GM23338 (cell line): ENCODE measurements around the gene HSF5. TPM values are rescaled to one million over a fixed set of nuclear protein-coding genes. Genes with fewer than 3 reads are reported as not detected.

Source experiments
- ATAC-seq: fragments of 200-7000 bp; cut with Tn5 transposase; 3 replicates; pipeline ENCODE4 v1.9.1; 2020
- DNase-seq: peaks from one replicate; pipeline ENCODE4 v3.0.0-alpha.2; 2015; ENCODE audit warnings: low spot score
- H2AFZ ChIP-seq: fragments of 200-600 bp; sonication (generic); 2 replicates; pipeline ENCODE4 v1.8.0; 2016; ENCODE audit warnings: antibody characterized with exemption, mild to moderate bottlenecking, moderate library complexity
- H3F3A ChIP-seq: fragments of 200-600 bp; sonication (generic); replicated peaks from 2 replicates; pipeline ENCODE4 v1.8.0; 2017; ENCODE audit warnings: antibody characterized with exemption, mixed run types, low read depth
- H3K27ac ChIP-seq: fragments of 200-600 bp; sonication (generic); 2 replicates; pipeline ENCODE4 v1.6.1; 2016; ENCODE audit warnings: low read depth
- H3K27me3 ChIP-seq: fragments of 200-600 bp; sonication (generic); 2 replicates; pipeline ENCODE4 v1.8.0; 2016; ENCODE audit warnings: mild to moderate bottlenecking, mixed run types, moderate library complexity; ENCODE audit not compliant: insufficient read depth
- H3K36me3 ChIP-seq: fragments of 200-600 bp; sonication (generic); 2 replicates; pipeline ENCODE4 v1.8.0; 2016; ENCODE audit warnings: mild to moderate bottlenecking; ENCODE audit not compliant: insufficient read depth
- H3K4me1 ChIP-seq: fragments of 200-600 bp; sonication (generic); 2 replicates; pipeline ENCODE4 v1.8.0; 2016; ENCODE audit warnings: mild to moderate bottlenecking, moderate library complexity; ENCODE audit not compliant: insufficient read depth
- H3K4me2 ChIP-seq: fragments of 200-600 bp; sonication (generic); 2 replicates; pipeline ENCODE4 v1.7.1; 2017; ENCODE audit warnings: mixed run types
- H3K4me3 ChIP-seq: fragments of 200-600 bp; sonication (generic); 2 replicates; pipeline ENCODE4 v1.6.1; 2016; ENCODE audit warnings: mixed run types
- H3K79me2 ChIP-seq: fragments of 200-600 bp; sonication (generic); replicated peaks from 2 replicates; pipeline ENCODE4 v1.8.0; 2017; ENCODE audit warnings: mild to moderate bottlenecking; ENCODE audit not compliant: insufficient read depth
- H3K9me2 ChIP-seq: fragments of 200-600 bp; sonication (generic); 2 replicates; pipeline ENCODE4 v1.8.0; 2017; ENCODE audit not compliant: insufficient read depth
- H4K20me1 ChIP-seq: fragments of 200-600 bp; sonication (generic); replicated peaks from 2 replicates; pipeline ENCODE4 v1.8.0; 2017; ENCODE audit warnings: mild to moderate bottlenecking; ENCODE audit not compliant: insufficient read depth
- H3K27ac Mint-ChIP-seq: 2 replicates; pipeline ENCODE4 v1.8.0; 2020; ENCODE audit warnings: inconsistent platforms, mild to moderate bottlenecking, moderate library complexity, mixed read lengths
- H3K27me3 Mint-ChIP-seq: 3 replicates; pipeline ENCODE4 v1.8.0; 2022; ENCODE audit warnings: low read depth, mild to moderate bottlenecking, moderate library complexity, mixed read lengths, inconsistent platforms; ENCODE audit not compliant: insufficient read depth, poor library complexity
- H3K36me3 Mint-ChIP-seq: 3 replicates; pipeline ENCODE4 v1.8.0; 2021; ENCODE audit warnings: low read depth, mild to moderate bottlenecking, inconsistent platforms, moderate library complexity, mixed read lengths
- H3K4me1 Mint-ChIP-seq: 3 replicates; pipeline ENCODE4 v1.8.0; 2020; ENCODE audit warnings: mild to moderate bottlenecking, inconsistent platforms, mixed read lengths
- H3K4me3 Mint-ChIP-seq: 3 replicates; pipeline ENCODE4 v1.8.0; 2021; ENCODE audit warnings: moderate library complexity, mild to moderate bottlenecking, inconsistent platforms, mixed read lengths
- H3K9me3 Mint-ChIP-seq: 3 replicates; pipeline ENCODE4 v1.8.0; 2020; ENCODE audit warnings: moderate library complexity, mild to moderate bottlenecking, inconsistent platforms, mixed read lengths
- CTCF ChIP-seq, 2 experiments: fragments of 200-600 bp in 1 of 2; sonication (generic) in 1 of 2; conservative IDR thresholded peaks; 2 replicates each; pipeline versions ENCODE4 v1.5.1 to v1.6.1; 2016 to 2017; ENCODE audit warnings: antibody characterized with exemption in 2 of 2, low read depth in 2 of 2, mild to moderate bottlenecking in 2 of 2, moderate library complexity in 1 of 2
- ETS1 ChIP-seq: IDR thresholded peaks from 2 replicates; pipeline ENCODE4 v1.6.1; 2016; ENCODE audit warnings: antibody characterized with exemption
- POLR2AphosphoS5 ChIP-seq: IDR thresholded peaks from 2 replicates; pipeline ENCODE4 v1.6.1; 2016; ENCODE audit warnings: antibody characterized with exemption, low read depth
- REST ChIP-seq: IDR thresholded peaks from one replicate; pipeline ENCODE4 v1.6.1; 2018; ENCODE audit warnings: antibody characterized with exemption; ENCODE audit not compliant: unreplicated experiment
- ZNF114 ChIP-seq: fragments of 250-450 bp; sonication (Bioruptor Pico); IDR thresholded peaks from 2 replicates; pipeline ENCODE4 v1.5.0; 2020; ENCODE audit warnings: mild to moderate bottlenecking, moderate library complexity
- ZNF331 ChIP-seq: fragments of 250-450 bp; sonication (Bioruptor Pico); IDR thresholded peaks from 2 replicates; pipeline ENCODE4 v1.5.0; 2020; ENCODE audit warnings: low read depth, mild to moderate bottlenecking, moderate library complexity
- polyA plus RNA-seq: library from polyadenylated mRNA; unstranded; fragments of >200 nt; fragmentation: Nextera tagmentation; extraction: Ambion mirVana; gene quantifications from 2 replicates; pipeline ENCODE4 v1.2.1, GENCODE V29; 2016
- total RNA-seq: library from RNA; depleted of rRNA; stranded (reverse); fragments of >200 nt; shearing (Covaris generic); gene quantifications from 2 replicates; pipeline ENCODE4 v1.2.3, GENCODE V29; 2014

Gene HSF5
- total and polyA plus RNA-seq, 2 experiments from 2014 or later, result 0.24 TPM; not detected in 1

- TF ChIP-seq ETS1, result no peak
- no peak for TF ChIP-seq CTCF (conservative IDR thresholded peaks at IDR 0.05; ENCODE audit: low read depth in 2 of 2)
- TF ChIP-seq ZNF114 (CRISPR knock-in tag), result no peak
- TF ChIP-seq ZNF331, result no peak
Observed at GRCh38 chr17:58514770-58515157, 26.6 kb upstream of the HSF5 start (continued).

- peaks cover 34% of the 10 kb centered on the region for H3K79me2 ChIP-seq
- no peaks in the 10 kb centered on the region; the same call in 1 of the 2 replicates for H4K20me1 ChIP-seq
- H2AFZ ChIP-seq, result peak within 1 kb of the TSS; percentile 66; the same call in 1 of the 2 replicates
- peak; percentile 35 for TF ChIP-seq POLR2AphosphoS5
- TF ChIP-seq REST, result no peak
- peak within 1 kb of the TSS; percentile 95 for H3K27ac ChIP-seq
- Mint-ChIP-seq H3K9me3 (no peaks in the 10 kb centered on the region; the same call in 2 of the 3 replicates), H3K27me3 (peaks cover 19% of the 10 kb centered on the region), H3K4me1 (peaks cover 30% of the 10 kb centered on the region), H3K4me3 (peak within 1 kb of the TSS; percentile 93), H3K36me3 (peaks cover 38% of the 10 kb centered on the region), H3K27ac (peak within 1 kb of the TSS; percentile 97)
- ATAC-seq, result peak; percentile 40
- H3K4me2 ChIP-seq, result peak within 1 kb of the TSS; percentile 95
- H3K36me3 ChIP-seq, result peaks cover 30% of the 10 kb centered on the region
- peak; percentile 94 for DNase-seq
- H3K9me2 ChIP-seq, result no peaks in the 10 kb centered on the region
- H3K4me3 ChIP-seq, result peak within 1 kb of the TSS; percentile 95
- no peaks in the 10 kb centered on the region for H3K27me3 ChIP-seq
- H3K4me1 ChIP-seq, result peaks cover 24% of the 10 kb centered on the region
- H3F3A ChIP-seq, result peaks cover 8% of the 10 kb centered on the region; the same call in 1 of the 2 replicates
Observed at GRCh38 chr17:58513965-58514769, 26.0 kb upstream of the HSF5 start, which contains the start of gene MTMR4. Gene MTMR4, minus strand, starts transcription at chr17:58514638. Its CDS starts 231 bp downstream, at chr17:58514407.
